Right lobe of liver (tissue), 6 donors: Measurements from ENCODE around the gene WNT8B. TPM values are rescaled to one million over a fixed set of nuclear protein-coding genes. Genes with fewer than 3 reads are reported as not detected.

Source experiments
- ATAC-seq, 4 donors: fragments of 200-7000 bp; cut with Tn5 transposase; one replicate each; pipeline ENCODE4 v1.9.1; 2020; ENCODE audit warnings: mild to moderate bottlenecking in 4 of 4, moderate library complexity in 4 of 4
- DNase-seq, 3 donors: peaks; one replicate each; pipeline ENCODE4 v3.0.0-alpha.2; 2020
- H3K27ac ChIP-seq, 3 donors: fragments of 200-600 bp; one replicate each; pipeline ENCODE4 v1.8.0; 2022
- H3K27me3 ChIP-seq, 2 donors: fragments of 200-600 bp; one replicate each; pipeline ENCODE4 v1.8.0; 2022
- H3K36me3 ChIP-seq, 4 donors: fragments of 200-600 bp; sonication (generic) in 1 of 4; one replicate each; pipeline versions ENCODE4 v1.5.1 to v1.8.0; 2017 to 2022; ENCODE audit warnings: control low read depth in 1 of 4
- H3K4me1 ChIP-seq, 4 donors: fragments of 200-600 bp; sonication (generic) in 1 of 4; one replicate each; pipeline versions ENCODE4 v1.5.1 to v1.8.0; 2017 to 2022; ENCODE audit warnings: control low read depth in 1 of 4
- H3K4me3 ChIP-seq, 3 donors: fragments of 200-600 bp; one replicate each; pipeline ENCODE4 v1.8.0; 2022
- H3K9me3 ChIP-seq, 4 donors: fragments of 200-600 bp; sonication (generic) in 1 of 4; one replicate each; pipeline versions ENCODE4 v1.5.1 to v1.8.0; 2017 to 2022; ENCODE audit warnings: control low read depth in 1 of 4
- CTCF ChIP-seq, 4 donors: fragments of 200-600 bp in 3 of 4; fragments of 450-650 bp in 1 of 4; IDR thresholded peaks; one replicate each; pipeline versions ENCODE4 v1.5.1 to v1.8.0; 2016 to 2022; ENCODE audit warnings: antibody characterized with exemption in 4 of 4, mild to moderate bottlenecking in 2 of 4
- POLR2A ChIP-seq: fragments of 450-650 bp; IDR thresholded peaks from one replicate; pipeline ENCODE4 v1.6.1; 2017; ENCODE audit warnings: antibody characterized with exemption, mild to moderate bottlenecking
- WGBS: methylation state at CpG from one replicate; pipeline ENCODE4 v1.1.6; 2018; ENCODE audit warnings: low coverage, low lambda C conversion rate; ENCODE audit not compliant: insufficient coverage; ENCODE audit errors: missing lambda C conversion rate; 5-methylcytosine and 5-hydroxymethylcytosine counted together
- intact Hi-C, 2 donors: fragments of 100-400 bp; cut with DNase I; formaldehyde crosslinking; loops; one replicate each; pipeline versions ENCODE4 v1.11.2 to v1.14.1; 2022
- total RNA-seq, 6 experiments: library from RNA; depleted of rRNA in 2 of 6; stranded (reverse); fragments of >200 nt in 2 of 6; fragmentation: NEBNext Ultra II Directional in 3 of 6; extraction: Animal tissue kit (Norgen Biotek cat#: 25700) in 3 of 6; gene quantifications; one replicate each; pipeline versions ENCODE4 v1.1.0 to v1.2.4, GENCODE V29; 2016 to 2023
- donor health status: DM: no; HTN: yes; CAD: no.
- donor health status: DM: no; HTN: no; CAD: no.
- donor health status: DM: no; HTN: no; CAD: no.
- donor health status: DM: no; HTN: yes; CAD: no.
- donor health status: DM: no; HTN: yes; CAD: no.

Gene WNT8B
- total RNA-seq, 6 experiments from 2014 or later, result 0.19 TPM; not detected in 5

DNA sequence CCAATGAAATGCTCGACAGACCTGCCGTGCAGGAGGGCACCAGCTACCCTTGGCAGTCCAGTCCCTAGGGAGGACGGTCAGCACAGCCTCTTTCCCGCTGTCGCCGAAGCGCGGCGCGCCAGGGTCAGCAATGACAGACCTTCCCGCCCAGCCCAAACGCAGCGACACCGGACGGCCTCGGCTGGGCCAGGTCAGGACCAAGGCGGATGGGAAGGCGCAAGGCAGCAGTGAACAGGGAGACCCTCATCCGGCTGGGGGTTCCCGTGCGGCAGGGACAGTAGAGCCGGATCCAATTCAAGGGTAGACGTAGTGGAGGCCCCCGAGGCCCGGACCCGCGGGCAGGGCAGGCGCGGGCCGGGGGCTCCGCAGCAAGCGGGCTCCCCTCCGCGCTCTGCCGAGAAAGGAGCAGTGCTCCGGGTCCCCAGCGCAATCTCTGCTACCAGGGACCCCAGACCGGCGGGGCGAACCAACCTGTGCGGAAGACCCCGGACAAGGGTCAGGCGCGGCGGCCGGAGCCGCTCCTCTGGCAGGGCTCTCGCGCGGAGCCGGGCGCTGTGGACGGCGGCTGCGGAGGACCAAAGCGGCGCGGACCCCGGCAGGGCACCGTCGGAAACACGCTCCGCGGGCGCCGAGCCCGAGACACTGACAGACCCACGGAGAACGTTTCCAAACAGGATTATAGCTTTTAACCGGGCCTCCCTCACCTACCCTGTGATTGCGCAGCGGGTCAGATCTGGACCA is 56.7 kb downstream of the WNT8B start, which contains the start of gene SEC31B:
Gene SEC31B (minus strand): TSS at position 551 of the 741 bp plus-strand sequence. CDS start 2,909 bp downstream, outside the sequence.
- intact Hi-C loops, result no loop called here
- Histone ChIP-seq H3K9me3 (no peaks in the 10 kb centered on the region), H3K4me1 (peaks cover 0 to 40% (median 11%) of the 10 kb centered on the region in 4 donors), H3K27ac (peak within 1 kb of the TSS in 2 of 3 donors; percentile 16 to 39), H3K27me3 (no peaks in the 10 kb centered on the region), H3K36me3 (peaks cover 0 to 15% (median 8%) of the 10 kb centered on the region in 4 donors), H3K4me3 (peak within 1 kb of the TSS; percentile 47 to 59 (median 59))
- TF ChIP-seq CTCF (IDR thresholded peaks at IDR 0.05), result no peak
- DNase-seq (peak; percentile 72 to 82 (median 81)), ATAC-seq (peak; percentile 79 to 92 (median 88))
- 15% methylated on average over 31 of the region's 72 CpGs for WGBS

GRCh38 chr10:100520811-100521210 is 58.0 kb downstream of the WNT8B start:
- TF ChIP-seq POLR2A (no peak), CTCF (IDR thresholded peaks at IDR 0.05) (no peak)
- Histone ChIP-seq H3K27me3 (no peaks in the 10 kb centered on the region), H3K27ac (no peak overlapping the region), H3K4me3 (no peak overlapping the region), H3K4me1 (peaks cover 0 to 38% (median 10%) of the 10 kb centered on the region in 4 donors), H3K9me3 (no peaks in the 10 kb centered on the region), H3K36me3 (peaks cover 0 to 25% (median 12%) of the 10 kb centered on the region in 4 donors)
- WGBS, result 84% methylated on average over 3 of the region's 3 CpGs
- ATAC-seq (no peak), DNase-seq (no peak)
- intact Hi-C loops, result no loop called here

DNA sequence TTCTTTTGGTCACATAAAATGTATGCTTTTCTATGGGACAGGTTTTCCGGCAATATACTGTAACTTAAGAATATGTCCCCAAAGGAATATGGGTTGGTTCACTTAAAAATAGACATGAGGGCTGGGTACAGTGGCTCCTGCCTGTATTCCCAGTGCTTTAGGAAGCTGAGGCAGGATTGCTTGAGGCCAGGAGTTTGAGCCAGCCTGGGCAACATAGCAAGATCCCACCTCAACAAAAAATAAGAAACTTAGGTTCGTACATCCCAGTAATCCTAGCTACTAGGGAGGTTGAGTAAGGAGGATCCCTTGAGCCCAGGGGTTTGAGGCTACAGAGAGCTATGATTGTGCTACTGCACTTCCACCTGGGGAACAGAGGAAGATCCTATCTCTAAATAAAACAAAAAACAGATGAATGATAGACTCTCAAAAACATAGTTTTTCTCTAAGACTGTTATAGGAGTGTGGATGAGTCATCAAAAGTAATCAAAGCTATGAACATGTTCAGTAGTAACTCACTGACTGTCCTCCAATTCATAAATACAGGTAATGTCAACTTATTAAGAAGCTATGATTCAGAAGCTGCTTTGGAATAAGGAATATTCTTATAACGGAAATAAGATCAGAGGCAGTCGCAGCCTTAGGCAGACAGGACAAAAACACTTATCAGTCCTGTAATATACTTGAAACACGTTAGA is 59.4 kb downstream of the WNT8B start:
- Histone ChIP-seq H3K36me3 (peaks cover 0 to 39% (median 21%) of the 10 kb centered on the region in 4 donors), H3K9me3 (no peaks in the 10 kb centered on the region), H3K27me3 (no peaks in the 10 kb centered on the region), H3K4me1 (peaks cover 0 to 25% (median 3%) of the 10 kb centered on the region in 4 donors), H3K4me3 (no peak overlapping the region), H3K27ac (no peak overlapping the region)
- WGBS, result 72% methylated on average over 5 of the region's 5 CpGs
- intact Hi-C loops, result no loop called here
- DNase-seq (no peak), ATAC-seq (no peak)
- TF ChIP-seq POLR2A, result no peak

DNA sequence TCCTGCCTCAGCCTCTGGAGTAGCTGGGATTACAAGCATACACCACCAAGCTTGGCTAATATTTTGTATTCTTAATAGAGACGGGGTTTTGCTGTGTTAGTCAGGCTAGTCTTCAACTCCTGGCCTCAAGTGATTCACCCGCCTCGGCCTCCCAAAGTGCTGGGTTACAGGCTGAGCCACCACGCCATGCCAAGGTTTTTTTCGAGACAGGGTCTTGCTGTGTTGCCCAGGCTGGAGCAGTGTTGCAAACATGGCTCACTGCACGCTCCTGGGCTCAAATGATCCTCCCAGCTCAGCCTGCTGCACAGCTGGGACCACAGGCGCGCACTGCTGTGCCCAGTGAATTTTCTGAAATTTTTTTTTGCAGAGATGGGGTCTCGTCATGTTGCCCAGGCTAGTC is 60.1 kb downstream of the WNT8B start:
- TF ChIP-seq POLR2A, result no peak
- TF ChIP-seq CTCF (IDR thresholded peaks at IDR 0.05), result no peak
- Histone ChIP-seq H3K4me3 (no peak overlapping the region), H3K9me3 (no peaks in the 10 kb centered on the region), H3K27me3 (no peaks in the 10 kb centered on the region), H3K27ac (no peak overlapping the region), H3K4me1 (peaks cover 0 to 18% (median 2%) of the 10 kb centered on the region in 4 donors), H3K36me3 (peaks cover 0 to 40% (median 21%) of the 10 kb centered on the region in 4 donors)
- WGBS, result 100% methylated on average over 1 of the region's 9 CpGs
- intact Hi-C loops, result no loop called here
- DNase-seq (no peak), ATAC-seq (no peak)

DNA sequence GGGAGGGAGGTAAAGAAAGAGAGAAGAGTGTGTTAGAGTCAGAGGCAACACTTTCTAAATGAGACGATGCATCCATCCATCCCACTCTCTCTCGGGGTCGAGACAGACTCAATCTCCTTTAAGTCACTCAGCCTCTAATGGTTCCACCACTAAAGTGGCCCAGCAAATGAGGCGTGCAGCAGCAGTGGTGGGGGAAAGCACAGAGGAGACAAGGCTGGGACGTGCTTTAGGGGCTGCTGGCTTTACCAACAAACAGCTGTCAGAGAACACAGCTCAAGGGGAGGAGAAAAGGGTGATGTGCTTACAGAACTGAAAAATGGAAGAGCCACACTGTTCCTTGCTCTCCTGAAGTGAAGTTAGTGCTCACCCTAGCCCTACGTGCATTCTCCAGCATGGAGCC is 61.4 kb downstream of the WNT8B start:
- intact Hi-C loops, result no loop called here
- Histone ChIP-seq H3K36me3 (peaks cover 0 to 40% (median 21%) of the 10 kb centered on the region in 4 donors), H3K4me3 (no peak overlapping the region), H3K4me1 (peaks cover 0 to 17% (median 6%) of the 10 kb centered on the region in 4 donors), H3K9me3 (no peaks in the 10 kb centered on the region), H3K27me3 (no peaks in the 10 kb centered on the region), H3K27ac (no peak overlapping the region)
- 78% methylated on average over 4 of the region's 6 CpGs for WGBS
- TF ChIP-seq CTCF (IDR thresholded peaks at IDR 0.05) (no peak), POLR2A (no peak)
- DNase-seq (no peak), ATAC-seq (no peak)
